Activated CD4-positive, alpha-beta T cell treated with anti-CD3 and anti-CD28 coated beads, Interleukin-2, amount 10 ng/mL, durations not matched to agents 24 days and 14 days (primary cell): ENCODE results near the gene ADAMTS6. TPM values are rescaled to one million over a fixed set of nuclear protein-coding genes. Genes with fewer than 3 reads are reported as not detected.

Source experiments
- DNase-seq: peaks from one replicate; pipeline ENCODE4 v3.0.0; 2022
- H3K27ac Mint-ChIP-seq: one replicate; pipeline ENCODE4 v1.8.0; 2022; ENCODE audit warnings: mild to moderate bottlenecking, mixed read lengths
- H3K27me3 Mint-ChIP-seq: one replicate; pipeline ENCODE4 v1.8.0; 2022; ENCODE audit warnings: mixed read lengths
- H3K36me3 Mint-ChIP-seq: one replicate; pipeline ENCODE4 v1.8.0; 2022; ENCODE audit warnings: low read depth, mild to moderate bottlenecking, mixed read lengths
- H3K4me1 Mint-ChIP-seq: one replicate; pipeline ENCODE4 v1.8.0; 2021; ENCODE audit warnings: mixed read lengths
- H3K4me3 Mint-ChIP-seq: one replicate; pipeline ENCODE4 v1.8.0; 2022; ENCODE audit warnings: mild to moderate bottlenecking, moderate library complexity, mixed read lengths
- H3K9me3 Mint-ChIP-seq: one replicate; pipeline ENCODE4 v1.8.0; 2021; ENCODE audit warnings: mixed read lengths
- intact Hi-C: fragments of 100-400 bp; cut with micrococcal nuclease; formaldehyde crosslinking; loops from one replicate; pipeline ENCODE4 v1.15.1; 2023
- total RNA-seq: library from RNA; stranded (reverse); gene quantifications from 2 replicates; pipeline ENCODE4 v1.2.3, GENCODE V29; 2022

Gene ADAMTS6
- total RNA-seq, 1 donor from 2014 or later, result 0.89 TPM

DNA sequence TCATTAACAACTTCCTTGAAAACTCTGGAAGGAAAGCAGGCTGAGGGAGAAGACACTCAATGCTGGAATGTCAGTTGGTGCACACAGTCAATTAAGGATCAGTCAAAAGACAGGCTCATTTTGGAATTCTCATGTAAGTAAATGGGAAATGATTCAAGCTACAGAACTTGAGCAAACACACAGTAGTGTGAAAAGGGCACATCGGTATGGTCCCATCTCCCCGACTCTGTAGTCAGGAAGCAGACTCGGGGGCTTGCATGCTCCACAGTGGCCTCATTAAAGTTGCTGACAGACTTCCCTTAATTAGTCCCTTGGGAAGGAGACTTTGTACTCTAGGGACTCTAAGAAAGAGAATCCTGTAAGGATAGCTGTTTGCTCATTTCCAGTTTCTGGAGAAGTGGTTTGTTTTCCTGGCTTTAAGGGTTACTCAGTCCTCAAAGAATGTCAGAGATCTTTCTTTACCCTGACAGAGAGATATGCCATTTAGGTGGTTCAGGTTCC lies 339.2 kb downstream of the ADAMTS6 start:
- no peak for DNase-seq
- no peaks in the 10 kb centered on the region for H3K36me3 Mint-ChIP-seq
- no peaks in the 10 kb centered on the region for H3K4me1 Mint-ChIP-seq
- no peak overlapping the region for H3K4me3 Mint-ChIP-seq
- H3K27me3 Mint-ChIP-seq, result peaks cover 8% of the 10 kb centered on the region
- no peak overlapping the region for H3K27ac Mint-ChIP-seq
- intact Hi-C loops, result no loop called here
- no peaks in the 10 kb centered on the region for H3K9me3 Mint-ChIP-seq

DNA sequence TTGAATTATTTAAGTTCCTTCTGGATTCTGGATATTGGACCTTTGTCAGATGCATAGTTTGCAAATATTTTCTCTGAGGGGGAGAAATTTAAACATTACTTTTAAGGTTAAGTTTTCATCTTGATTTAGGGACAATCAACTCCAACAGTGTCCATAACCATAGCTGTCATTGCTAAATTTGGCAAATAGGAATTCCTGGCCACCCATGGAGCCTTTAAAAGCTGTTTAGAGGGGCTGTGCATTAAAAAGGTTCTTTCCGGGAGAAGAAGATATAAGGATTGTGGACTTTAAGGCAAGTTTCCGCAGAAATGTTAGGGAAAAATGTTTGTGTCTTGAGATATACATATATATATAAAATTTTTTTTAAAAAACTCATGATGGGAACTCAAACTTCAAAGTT lies 339.7 kb downstream of the ADAMTS6 start:
- H3K27me3 Mint-ChIP-seq, result peaks cover 8% of the 10 kb centered on the region
- no peak overlapping the region for H3K27ac Mint-ChIP-seq
- no peaks in the 10 kb centered on the region for H3K4me1 Mint-ChIP-seq
- no peaks in the 10 kb centered on the region for H3K9me3 Mint-ChIP-seq
- no peak for DNase-seq
- no peak overlapping the region for H3K4me3 Mint-ChIP-seq
- intact Hi-C loops, result no loop called here
- no peaks in the 10 kb centered on the region for H3K36me3 Mint-ChIP-seq

DNA sequence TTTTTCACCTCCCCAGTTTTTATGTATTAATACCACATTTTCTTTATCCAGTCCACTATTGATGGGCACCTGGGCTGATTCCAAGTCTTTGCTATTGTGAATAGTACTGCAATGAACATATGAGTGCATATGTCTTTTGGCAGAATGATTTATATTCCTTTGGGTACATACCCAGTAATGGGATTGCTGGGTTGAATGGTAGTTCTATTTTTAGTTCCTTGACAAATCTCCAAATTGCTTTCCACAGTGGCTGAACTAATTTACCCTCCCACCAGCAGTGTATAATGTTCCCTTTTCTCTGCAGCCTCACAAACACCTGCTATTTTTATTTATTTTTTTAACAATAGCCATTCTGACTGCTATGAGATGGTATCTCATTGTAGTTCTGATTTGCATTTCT lies 340.2 kb downstream of the ADAMTS6 start:
- no peaks in the 10 kb centered on the region for H3K36me3 Mint-ChIP-seq
- DNase-seq, result no peak
- no peaks in the 10 kb centered on the region for H3K9me3 Mint-ChIP-seq
- H3K27me3 Mint-ChIP-seq, result peaks cover 8% of the 10 kb centered on the region
- H3K27ac Mint-ChIP-seq, result no peak overlapping the region
- H3K4me1 Mint-ChIP-seq, result no peaks in the 10 kb centered on the region
- intact Hi-C loops, result no loop called here
- no peak overlapping the region for H3K4me3 Mint-ChIP-seq

DNA sequence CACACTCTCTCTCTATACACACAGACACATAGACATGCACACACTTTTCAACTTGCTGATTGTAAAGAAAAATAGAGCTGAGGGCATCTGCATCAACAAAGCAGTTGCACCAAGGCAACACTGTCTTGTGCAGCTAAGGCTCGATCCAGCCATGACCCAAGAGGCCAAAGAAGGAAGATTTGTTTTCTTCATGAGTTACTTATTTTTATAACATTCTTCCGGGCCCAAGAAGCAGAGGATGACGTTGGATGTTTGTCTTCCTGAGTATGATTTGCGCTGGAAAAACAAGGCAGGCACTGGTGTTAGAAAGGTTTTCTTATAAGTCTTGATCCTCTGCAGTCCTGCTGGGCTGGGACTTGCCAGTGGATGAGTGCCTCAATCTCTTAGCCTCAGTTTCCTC lies 344.1 kb downstream of the ADAMTS6 start:
- Mint-ChIP-seq H3K4me3 (no peak overlapping the region), H3K36me3 (no peaks in the 10 kb centered on the region), H3K27me3 (peaks cover 3% of the 10 kb centered on the region), H3K4me1 (no peaks in the 10 kb centered on the region), H3K27ac (no peak overlapping the region), H3K9me3 (no peaks in the 10 kb centered on the region)
- intact Hi-C loops, result no loop called here
- no peak for DNase-seq

DNA sequence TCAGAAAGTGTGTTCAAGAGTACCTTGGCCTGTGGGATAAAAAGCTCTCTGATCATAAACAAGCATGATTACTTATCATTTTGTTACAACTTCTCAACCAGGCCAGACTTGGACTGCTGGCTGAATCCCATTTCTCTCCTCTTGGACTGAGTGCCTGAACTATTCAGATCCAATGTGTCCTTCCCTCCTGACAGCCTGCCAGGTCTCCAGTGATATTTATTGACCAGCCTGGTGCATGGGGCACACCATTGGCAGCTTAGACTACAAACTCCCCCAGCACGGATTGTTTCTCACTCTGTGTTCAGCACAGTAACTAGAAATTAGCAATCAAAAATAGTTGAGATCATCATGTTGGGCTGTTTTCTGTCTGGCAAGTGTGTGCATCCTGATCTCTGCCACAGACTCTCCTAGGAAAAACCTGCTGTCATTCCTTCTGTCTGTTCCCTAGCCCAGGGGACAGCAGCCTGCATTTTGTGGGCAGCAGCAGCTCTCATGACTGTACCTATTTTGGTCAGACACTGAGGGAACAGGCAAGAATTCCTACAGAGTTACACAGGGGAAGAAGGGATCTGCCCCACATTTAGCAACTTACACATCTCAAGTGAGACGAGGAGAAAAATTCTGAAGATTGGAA lies 348.1 kb downstream of the ADAMTS6 start:
- no peaks in the 10 kb centered on the region for H3K27me3 Mint-ChIP-seq
- H3K4me1 Mint-ChIP-seq, result no peaks in the 10 kb centered on the region
- intact Hi-C loops, result no loop called here
- DNase-seq, result no peak
- H3K36me3 Mint-ChIP-seq, result no peaks in the 10 kb centered on the region
- H3K4me3 Mint-ChIP-seq, result no peak overlapping the region
- no peak overlapping the region for H3K27ac Mint-ChIP-seq
- no peaks in the 10 kb centered on the region for H3K9me3 Mint-ChIP-seq

DNA sequence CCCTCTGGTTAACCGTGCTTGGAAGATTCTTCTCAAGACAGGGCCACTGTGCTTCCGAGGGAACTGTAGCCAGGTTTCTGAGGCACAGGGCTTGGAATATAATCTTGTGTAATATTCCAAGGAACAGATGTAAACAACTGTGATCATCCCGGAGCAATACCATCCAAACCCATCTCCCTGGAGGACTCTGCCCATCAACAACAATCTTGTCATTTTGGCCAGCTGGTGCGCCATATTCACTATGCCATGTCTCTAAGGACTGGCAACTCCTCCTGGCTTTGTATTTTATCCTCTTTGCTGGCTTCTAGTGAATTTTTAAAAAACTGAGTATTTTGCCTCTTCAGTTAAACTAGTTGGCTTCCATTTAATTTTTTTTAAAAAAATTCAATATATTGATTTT lies 349.3 kb downstream of the ADAMTS6 start:
- H3K36me3 Mint-ChIP-seq, result no peaks in the 10 kb centered on the region
- no peaks in the 10 kb centered on the region for H3K27me3 Mint-ChIP-seq
- H3K27ac Mint-ChIP-seq, result no peak overlapping the region
- H3K9me3 Mint-ChIP-seq, result no peaks in the 10 kb centered on the region
- H3K4me3 Mint-ChIP-seq, result no peak overlapping the region
- no peak for DNase-seq
- H3K4me1 Mint-ChIP-seq, result no peaks in the 10 kb centered on the region
- intact Hi-C loops, result no loop called here

DNA sequence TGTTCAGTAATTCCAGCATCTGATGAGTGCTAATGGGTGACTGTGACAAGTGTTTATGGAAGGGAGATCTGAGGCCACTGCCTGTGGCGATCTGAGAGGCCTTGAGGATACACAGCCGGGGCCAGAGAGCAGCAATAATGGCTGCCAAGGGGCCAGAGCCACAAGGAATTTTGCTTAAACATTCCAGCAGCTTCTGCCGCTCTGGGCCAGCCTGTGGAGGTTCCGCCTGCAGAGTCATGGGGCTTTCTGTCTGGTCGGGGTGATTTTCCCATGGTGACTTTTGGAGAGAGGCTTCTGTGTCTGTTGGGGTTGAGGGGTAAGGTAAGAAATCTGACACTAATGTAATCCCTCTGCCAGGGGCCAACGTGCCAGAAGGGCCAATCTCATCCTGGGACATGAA lies 353.5 kb downstream of the ADAMTS6 start:
- no peak overlapping the region for H3K4me3 Mint-ChIP-seq
- no peak for DNase-seq
- H3K27ac Mint-ChIP-seq, result no peak overlapping the region
- no peaks in the 10 kb centered on the region for H3K4me1 Mint-ChIP-seq
- H3K27me3 Mint-ChIP-seq, result no peaks in the 10 kb centered on the region
- no peaks in the 10 kb centered on the region for H3K36me3 Mint-ChIP-seq
- intact Hi-C loops, result no loop called here
- no peaks in the 10 kb centered on the region for H3K9me3 Mint-ChIP-seq

DNA sequence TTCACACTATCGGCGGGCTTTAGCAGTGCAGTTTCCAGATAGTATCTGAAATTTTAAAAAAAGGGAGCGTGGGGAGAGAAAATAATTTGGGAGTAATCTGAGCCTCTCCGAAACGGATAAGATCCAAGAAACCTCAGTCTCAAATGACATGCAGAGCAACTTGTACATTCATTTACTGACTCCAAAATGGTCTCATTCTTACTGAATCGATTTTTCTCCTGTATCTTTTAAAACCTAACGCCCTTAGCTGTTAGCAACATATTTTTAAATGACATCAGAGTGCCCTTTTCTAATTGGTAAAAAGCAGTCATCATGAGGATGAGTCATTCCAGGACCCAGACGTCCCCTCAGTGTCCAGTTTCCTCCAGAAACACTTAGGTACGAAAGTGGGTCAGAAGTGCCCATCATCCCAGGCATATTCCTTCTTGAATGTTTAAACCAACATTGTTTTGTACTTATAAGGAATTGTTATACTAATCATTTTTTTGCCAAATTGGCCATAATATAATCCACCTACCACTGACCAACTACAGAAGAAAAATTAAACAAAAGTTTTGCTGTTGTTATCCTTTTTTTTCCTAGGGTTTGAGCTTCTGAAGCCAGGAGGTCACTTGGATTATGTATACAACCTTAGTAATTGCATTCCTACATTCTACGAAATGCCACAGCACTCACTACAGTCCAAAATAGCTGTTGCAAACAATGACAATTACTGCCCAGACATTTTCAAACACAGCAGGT lies 354.4 kb downstream of the ADAMTS6 start:
- Mint-ChIP-seq H3K27me3 (no peaks in the 10 kb centered on the region), H3K27ac (no peak overlapping the region), H3K36me3 (no peaks in the 10 kb centered on the region), H3K4me3 (no peak overlapping the region), H3K4me1 (no peaks in the 10 kb centered on the region), H3K9me3 (peaks cover 3% of the 10 kb centered on the region)
- no peak for DNase-seq
- intact Hi-C loops, result no loop called here

DNA sequence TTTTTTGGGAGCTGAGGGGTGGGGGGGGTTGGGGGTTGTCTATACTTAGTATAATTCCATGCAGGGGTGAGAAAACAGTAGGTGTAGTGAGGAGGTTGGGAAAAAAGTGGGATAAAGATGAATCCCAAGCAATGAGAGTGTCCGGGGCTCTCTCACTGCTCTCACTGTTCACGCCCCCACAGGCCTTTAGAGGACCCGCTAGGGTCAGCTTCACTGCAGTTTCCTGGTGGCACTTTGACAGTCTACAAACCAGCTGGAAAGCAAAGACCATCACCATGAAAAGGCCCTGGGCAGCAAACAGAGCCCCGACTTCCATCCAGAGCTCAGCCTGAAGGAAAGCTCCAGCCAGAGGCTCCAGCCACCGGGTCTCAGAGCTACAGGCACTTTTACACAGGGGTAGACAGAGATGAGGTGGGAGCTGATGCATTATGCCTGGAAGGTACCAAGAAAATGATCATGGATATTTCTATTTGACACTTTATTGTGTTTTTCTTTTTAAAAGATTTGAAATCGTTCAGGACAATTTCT lies 355.1 kb downstream of the ADAMTS6 start:
- Mint-ChIP-seq H3K4me3 (no peak overlapping the region), H3K4me1 (no peaks in the 10 kb centered on the region), H3K36me3 (no peaks in the 10 kb centered on the region), H3K27ac (no peak overlapping the region), H3K27me3 (no peaks in the 10 kb centered on the region), H3K9me3 (peaks cover 4% of the 10 kb centered on the region)
- no peak for DNase-seq
- intact Hi-C loops, result no loop called here

DNA sequence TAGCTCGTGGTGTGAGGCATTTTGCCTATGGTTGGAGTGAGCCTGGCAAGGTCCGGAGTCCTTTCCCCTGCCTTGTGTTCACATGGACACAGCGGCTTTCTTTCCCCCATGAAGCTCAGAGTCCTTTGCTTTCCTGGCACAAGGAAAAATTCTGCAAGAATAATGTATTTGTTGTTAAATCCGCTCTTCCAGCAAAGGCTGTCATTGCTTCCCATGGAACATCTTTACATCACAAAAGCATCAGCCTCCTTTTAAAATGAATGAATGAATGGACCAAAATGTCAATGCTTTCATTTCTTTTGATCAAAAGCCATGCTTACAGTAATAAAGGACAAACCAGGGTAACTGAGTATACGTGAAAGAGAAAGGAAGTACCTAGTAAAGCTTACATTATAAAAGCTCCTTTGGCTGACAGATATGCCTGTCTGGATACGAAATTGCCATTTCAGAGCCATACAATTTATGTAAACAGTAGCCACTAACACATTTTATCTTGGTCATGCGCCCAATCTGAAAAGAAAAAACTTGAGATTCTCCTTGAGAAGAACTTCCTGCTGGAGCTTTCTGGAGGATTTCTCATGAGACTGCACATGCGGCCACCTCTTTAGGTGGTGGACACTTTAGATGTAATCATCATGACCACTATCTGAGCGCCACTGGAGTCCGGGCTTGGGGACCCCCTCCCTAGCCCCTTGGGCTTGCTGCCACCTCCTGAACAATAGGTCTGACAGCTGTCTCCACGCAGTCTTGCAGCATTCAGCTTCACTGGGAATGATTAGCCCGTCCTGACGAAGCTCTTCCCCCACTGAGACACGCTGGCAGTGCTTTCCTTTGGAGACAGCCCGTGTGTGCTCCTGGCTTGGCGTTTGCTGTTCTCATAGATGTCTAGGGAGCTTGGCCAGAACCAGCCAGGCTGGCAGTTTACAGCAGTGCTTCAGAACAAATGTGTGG lies 355.9 kb downstream of the ADAMTS6 start:
- DNase-seq, result no peak
- H3K4me3 Mint-ChIP-seq, result no peak overlapping the region
- no peaks in the 10 kb centered on the region for H3K36me3 Mint-ChIP-seq
- no peaks in the 10 kb centered on the region for H3K27me3 Mint-ChIP-seq
- H3K27ac Mint-ChIP-seq, result no peak overlapping the region
- peaks cover 4% of the 10 kb centered on the region for H3K9me3 Mint-ChIP-seq
- intact Hi-C loops, result no loop called here
- no peaks in the 10 kb centered on the region for H3K4me1 Mint-ChIP-seq

DNA sequence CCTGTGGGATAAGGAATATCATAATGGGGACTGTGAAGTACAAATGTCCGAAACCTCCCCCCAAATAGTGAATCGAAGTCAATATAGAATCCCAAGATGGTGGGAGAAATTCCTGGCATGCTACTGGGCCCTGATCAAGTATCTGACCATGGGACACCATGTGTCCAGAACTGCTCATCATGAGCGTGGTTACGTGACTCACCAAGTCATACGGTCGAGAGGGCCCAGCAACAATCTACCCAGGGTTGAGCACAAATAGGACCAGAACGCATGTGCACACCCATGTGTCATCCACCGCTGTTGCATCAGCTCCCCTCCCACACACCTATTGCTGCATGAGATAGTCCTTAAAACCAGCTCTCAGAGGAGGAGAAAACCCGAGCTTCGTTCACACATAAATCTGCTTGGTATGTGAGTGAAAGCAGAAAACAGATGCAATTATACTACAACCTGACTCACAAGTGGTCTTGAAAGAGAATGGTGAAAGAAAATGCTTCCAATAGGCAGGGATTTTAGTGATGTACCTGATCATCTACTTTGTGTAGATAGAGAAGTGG lies 359.8 kb downstream of the ADAMTS6 start:
- Mint-ChIP-seq H3K9me3 (peaks cover 16% of the 10 kb centered on the region), H3K4me1 (no peaks in the 10 kb centered on the region), H3K4me3 (no peak overlapping the region), H3K27me3 (no peaks in the 10 kb centered on the region), H3K36me3 (no peaks in the 10 kb centered on the region), H3K27ac (no peak overlapping the region)
- DNase-seq, result no peak
- intact Hi-C loops, result no loop called here

DNA sequence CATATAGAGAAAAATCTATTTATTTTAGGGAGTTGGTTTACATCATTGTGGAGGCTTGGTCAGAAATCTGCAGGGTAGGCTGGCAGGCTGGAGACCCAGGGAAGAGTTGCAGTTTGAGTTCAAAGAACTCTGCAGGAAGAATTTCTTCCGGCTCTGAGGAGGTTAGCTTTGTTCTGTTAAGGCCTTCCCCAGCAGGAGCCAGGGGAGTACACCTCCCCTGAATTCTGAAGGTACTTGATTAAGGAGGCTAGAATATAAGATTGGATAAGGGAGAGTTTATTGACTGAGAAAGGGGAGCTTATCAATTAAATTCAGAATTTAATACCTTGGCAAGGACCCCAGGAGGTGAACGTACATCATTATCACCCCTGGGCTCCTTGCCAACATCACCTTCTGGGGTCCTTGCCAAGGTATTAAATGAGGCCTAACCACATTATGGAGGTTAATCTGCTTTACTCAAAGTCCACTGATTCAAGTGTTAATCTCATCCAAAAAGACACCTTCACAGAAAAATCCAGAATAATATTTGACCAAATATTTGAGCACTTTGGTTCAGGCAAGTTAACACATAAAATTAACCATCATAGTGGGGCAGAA lies 361.3 kb downstream of the ADAMTS6 start:
- Mint-ChIP-seq H3K27ac (no peak overlapping the region), H3K27me3 (peaks cover 2% of the 10 kb centered on the region), H3K4me3 (no peak overlapping the region), H3K9me3 (peaks cover 16% of the 10 kb centered on the region), H3K36me3 (no peaks in the 10 kb centered on the region), H3K4me1 (no peaks in the 10 kb centered on the region)
- intact Hi-C loops, result no loop called here
- DNase-seq, result no peak

DNA sequence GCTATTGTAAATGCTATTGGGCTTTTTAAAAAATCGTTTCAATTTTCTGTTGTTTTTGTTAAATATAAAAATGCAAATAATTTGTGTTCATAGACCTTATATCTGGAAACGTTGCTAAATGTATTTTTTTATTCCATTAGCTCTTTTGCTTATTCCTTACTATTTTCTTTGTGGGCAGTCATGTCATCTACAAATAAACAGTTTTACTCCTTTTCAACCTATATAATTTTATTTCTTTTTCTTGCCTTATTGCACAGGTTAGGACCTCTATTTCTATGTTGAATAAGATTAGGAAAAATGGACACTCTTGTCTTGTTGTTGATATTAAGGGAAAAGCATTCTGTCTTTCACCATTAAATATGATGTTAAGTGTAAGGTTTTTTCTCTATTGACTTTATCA lies 364.2 kb downstream of the ADAMTS6 start:
- no peak for DNase-seq
- Mint-ChIP-seq H3K27me3 (peaks cover 2% of the 10 kb centered on the region), H3K4me3 (no peak overlapping the region), H3K27ac (no peak overlapping the region), H3K36me3 (no peaks in the 10 kb centered on the region), H3K9me3 (peaks cover 15% of the 10 kb centered on the region), H3K4me1 (no peaks in the 10 kb centered on the region)
- intact Hi-C loops, result no loop called here
